Stimulated activated CD8-positive, alpha-beta memory T cell treated with anti-CD3 and anti-CD28 coated beads, Interleukin-15, amount 100 ng/mL, for 4 hours (primary cell): ENCODE measurements around the gene RWDD1.
A peak's percentile ranks its signal among the peaks of the same experiment; 100 is the strongest.

Experiments
- DNase-seq, 2 donors: peaks; one replicate each; pipeline ENCODE4 v3.0.0-alpha.2; 2020; ENCODE audit warnings: low read depth in 2 of 2

The RWDD1 gene

GRCh38 chr6:116570856-116571682, at the start of gene RWDD1:
Gene RWDD1, plus strand, starts transcription at chr6:116571504. Its CDS starts 79 bp downstream, at chr6:116571583.
- DNase-seq = peak; percentile 97 to 98

GRCh38 chr6:116522896-116523295, 48.4 kb upstream of the RWDD1 start:
- no peak for DNase-seq

- DNase-seq = no peak
Observed at GRCh38 chr6:116524236-116524635, 47.1 kb upstream of the RWDD1 start.

- DNase-seq = no peak
Observed at GRCh38 chr6:116528133-116528532, 43.2 kb upstream of the RWDD1 start.

- no peak for DNase-seq
Observed at GRCh38 chr6:116528780-116529179, 42.5 kb upstream of the RWDD1 start.

GRCh38 chr6:116529466-116530290, 41.6 kb upstream of the RWDD1 start:
- no peak for DNase-seq

- DNase-seq = no peak
Observed at GRCh38 chr6:116530436-116530835, 40.9 kb upstream of the RWDD1 start.

GRCh38 chr6:116531675-116532570, 39.4 kb upstream of the RWDD1 start:
- DNase-seq = peak in 1 of 2 donors; percentile 27

- DNase-seq = no peak
Observed at GRCh38 chr6:116533233-116533957, 37.9 kb upstream of the RWDD1 start.

GRCh38 chr6:116535109-116535508, 36.2 kb upstream of the RWDD1 start:
- DNase-seq = no peak

- no peak for DNase-seq
Observed at GRCh38 chr6:116536216-116536621, 35.1 kb upstream of the RWDD1 start.

GRCh38 chr6:116542426-116542825, 28.9 kb upstream of the RWDD1 start:
- DNase-seq = no peak

- DNase-seq = no peak
Observed at GRCh38 chr6:116543149-116543548, 28.2 kb upstream of the RWDD1 start.

- no peak for DNase-seq
Observed at GRCh38 chr6:116545651-116546050, 25.7 kb upstream of the RWDD1 start, which contains the start of gene TRAPPC3L. Gene TRAPPC3L, minus strand, starts transcription at chr6:116545684. Its CDS starts 170 bp downstream, at chr6:116545514.

- no peak for DNase-seq
Observed at GRCh38 chr6:116547358-116547757, 23.9 kb upstream of the RWDD1 start.

- no peak for DNase-seq
Observed at GRCh38 chr6:116550796-116551195, 20.5 kb upstream of the RWDD1 start.

GRCh38 chr6:116553451-116553850, 17.9 kb upstream of the RWDD1 start, which contains the start of gene CALHM4:
Gene CALHM4, plus strand, starts transcription at chr6:116553751. Its CDS starts 43 bp downstream, at chr6:116553794.
- DNase-seq = no peak

- no peak for DNase-seq
Observed at GRCh38 chr6:116556065-116556464, 15.2 kb upstream of the RWDD1 start.

GRCh38 chr6:116556814-116557415, 14.4 kb upstream of the RWDD1 start:
- DNase-seq = no peak

GRCh38 chr6:116557893-116558292, 13.4 kb upstream of the RWDD1 start:
- no peak for DNase-seq
